SK-N-SH treated with all-trans-retinoic acid at 6 μM for 48 hours (cell line): ENCODE results near the gene CUL5.

Experiments
- ARNTL ChIP-seq: fragments of 450-650 bp; formaldehyde crosslinking; IDR thresholded peaks from 2 replicates; pipeline ENCODE4 v1.5.0; 2020; ENCODE audit warnings: low read depth, mild to moderate bottlenecking, moderate library complexity, borderline replicate concordance
- OSR1 ChIP-seq: fragments of 250-450 bp; sonication (Bioruptor Pico); IDR thresholded peaks from 2 replicates; pipeline ENCODE4 v1.8.0; 2022; ENCODE audit warnings: moderate library complexity, mild to moderate bottlenecking, inconsistent platforms

DNA sequence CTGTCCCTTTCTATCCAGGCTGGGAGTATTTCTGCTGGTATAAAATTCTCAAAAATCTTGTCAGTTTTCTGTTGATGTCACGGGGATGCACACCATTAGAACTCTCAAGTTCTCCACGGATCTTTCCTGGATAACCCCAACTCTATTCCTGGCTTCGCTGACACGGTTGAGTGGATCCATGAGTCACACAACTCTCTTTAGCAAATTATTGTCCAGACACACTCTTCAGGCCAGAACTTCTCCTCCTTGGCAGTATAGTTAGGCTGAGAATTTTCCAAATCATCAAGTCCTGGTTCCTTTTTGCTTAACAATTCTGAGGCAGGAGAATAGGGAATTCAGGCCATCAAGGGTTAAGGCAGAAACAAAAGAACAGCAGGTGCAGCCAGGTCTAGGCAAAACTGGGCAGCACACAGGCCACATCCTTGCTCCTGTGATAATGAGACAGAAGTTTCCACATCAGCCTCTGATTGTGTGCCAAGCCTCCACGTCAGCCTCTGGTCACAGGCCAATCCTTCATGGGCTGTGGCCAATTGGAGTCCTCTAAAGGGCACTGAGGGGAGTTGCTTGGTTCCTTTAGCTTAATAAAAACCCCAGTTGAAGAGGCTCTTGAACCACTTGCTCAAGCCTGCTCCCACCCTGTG is 106.9 kb downstream of the CUL5 start:
- TF ChIP-seq ARNTL (CRISPR knock-in tag) = no peak
- no peak for TF ChIP-seq OSR1 (CRISPR knock-in tag)
